Nephron (organoid): ENCODE data around the gene TREX2.
A peak's percentile ranks its signal among the peaks of the same experiment; 100 is the strongest.

ENCODE experiments used
- H3K27ac Mint-ChIP-seq, 3 experiments: 2 replicates each; pipeline ENCODE4 v1.8.0; 2020; ENCODE audit warnings: mixed read lengths in 3 of 3, mild to moderate bottlenecking in 2 of 3, moderate library complexity in 1 of 3
- H3K27me3 Mint-ChIP-seq: 2 replicates; pipeline ENCODE4 v1.8.0; 2021; ENCODE audit warnings: low read depth, mild to moderate bottlenecking, moderate library complexity, mixed read lengths
- H3K36me3 Mint-ChIP-seq: 2 replicates; pipeline ENCODE4 v1.8.0; 2020; ENCODE audit warnings: low read depth, mixed read lengths
- H3K4me1 Mint-ChIP-seq: 2 replicates; pipeline ENCODE4 v1.8.0; 2020; ENCODE audit warnings: mixed read lengths
- H3K4me3 Mint-ChIP-seq, 3 experiments: 2 replicates each; pipeline ENCODE4 v1.8.0; 2020; ENCODE audit warnings: mild to moderate bottlenecking in 3 of 3, mixed read lengths in 3 of 3, moderate library complexity in 2 of 3
- H3K9me3 Mint-ChIP-seq: 2 replicates; pipeline ENCODE4 v1.8.0; 2020; ENCODE audit warnings: mixed read lengths
- CTCF ChIP-seq, 3 experiments: fragments of 200-600 bp; sonication (generic); IDR thresholded peaks; one replicate each; pipeline ENCODE4 v1.5.0; 2021; ENCODE audit warnings: antibody characterized with exemption in 3 of 3; ENCODE audit not compliant: unreplicated experiment in 3 of 3

The TREX2 gene

DNA sequence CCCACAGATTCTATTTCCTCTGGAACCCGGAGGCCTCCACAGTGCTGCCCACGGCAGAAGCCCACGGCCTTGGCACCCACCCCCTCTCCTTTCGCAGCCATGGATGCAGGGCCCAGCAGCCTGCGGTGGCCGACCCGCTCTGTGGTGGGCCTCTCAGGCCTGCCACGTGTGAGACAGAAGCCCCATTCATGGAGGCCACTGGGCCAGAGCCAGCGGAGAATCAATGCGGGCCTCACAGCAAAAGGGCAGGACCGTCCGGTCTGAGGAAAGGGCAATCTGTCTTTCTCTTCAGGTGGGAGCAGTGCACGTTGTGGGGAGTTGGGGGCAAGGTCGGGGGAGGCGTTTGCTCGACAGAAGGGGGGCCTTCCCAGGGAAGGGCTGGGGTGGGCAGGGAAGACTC lies 32.9 kb upstream of the TREX2 start:
- peak overlapping the region in 2 of 3 experiments; percentile 51 to 86 for H3K27ac Mint-ChIP-seq
- no peak overlapping the region for H3K4me3 Mint-ChIP-seq
- peaks cover 11% of the 10 kb centered on the region for H3K4me1 Mint-ChIP-seq
- H3K36me3 Mint-ChIP-seq: no peaks in the 10 kb centered on the region
- H3K27me3 Mint-ChIP-seq: no peaks in the 10 kb centered on the region
- no peak for TF ChIP-seq CTCF (IDR thresholded peaks at IDR 0.05; ENCODE audit: unreplicated experiment in 3 of 3)
- H3K9me3 Mint-ChIP-seq: peaks cover 9% of the 10 kb centered on the region

GRCh38 chrX:153477901-153478300 lies 32.0 kb upstream of the TREX2 start:
- no peaks in the 10 kb centered on the region for H3K27me3 Mint-ChIP-seq
- no peak for TF ChIP-seq CTCF (IDR thresholded peaks at IDR 0.05; ENCODE audit: unreplicated experiment in 3 of 3)

GRCh38 chrX:153477364-153477857 lies 31.6 kb upstream of the TREX2 start:
- TF ChIP-seq CTCF (IDR thresholded peaks at IDR 0.05; ENCODE audit: unreplicated experiment in 3 of 3): no peak
- H3K36me3 Mint-ChIP-seq: no peaks in the 10 kb centered on the region
- H3K4me1 Mint-ChIP-seq: peaks cover 15% of the 10 kb centered on the region
- H3K27ac Mint-ChIP-seq: peak overlapping the region; percentile 69 to 86 (median 86)
- H3K4me3 Mint-ChIP-seq: no peak overlapping the region
- H3K27me3 Mint-ChIP-seq: no peaks in the 10 kb centered on the region
- H3K9me3 Mint-ChIP-seq: peaks cover 12% of the 10 kb centered on the region

More at GRCh38 chrX:153477901-153478300, 32.0 kb upstream of the TREX2 start:
- H3K36me3 Mint-ChIP-seq: no peaks in the 10 kb centered on the region
- H3K27ac Mint-ChIP-seq: peak overlapping the region; percentile 69 to 86 (median 86)
- peaks cover 15% of the 10 kb centered on the region for H3K4me1 Mint-ChIP-seq
- H3K9me3 Mint-ChIP-seq: peaks cover 12% of the 10 kb centered on the region
- no peak overlapping the region for H3K4me3 Mint-ChIP-seq

DNA sequence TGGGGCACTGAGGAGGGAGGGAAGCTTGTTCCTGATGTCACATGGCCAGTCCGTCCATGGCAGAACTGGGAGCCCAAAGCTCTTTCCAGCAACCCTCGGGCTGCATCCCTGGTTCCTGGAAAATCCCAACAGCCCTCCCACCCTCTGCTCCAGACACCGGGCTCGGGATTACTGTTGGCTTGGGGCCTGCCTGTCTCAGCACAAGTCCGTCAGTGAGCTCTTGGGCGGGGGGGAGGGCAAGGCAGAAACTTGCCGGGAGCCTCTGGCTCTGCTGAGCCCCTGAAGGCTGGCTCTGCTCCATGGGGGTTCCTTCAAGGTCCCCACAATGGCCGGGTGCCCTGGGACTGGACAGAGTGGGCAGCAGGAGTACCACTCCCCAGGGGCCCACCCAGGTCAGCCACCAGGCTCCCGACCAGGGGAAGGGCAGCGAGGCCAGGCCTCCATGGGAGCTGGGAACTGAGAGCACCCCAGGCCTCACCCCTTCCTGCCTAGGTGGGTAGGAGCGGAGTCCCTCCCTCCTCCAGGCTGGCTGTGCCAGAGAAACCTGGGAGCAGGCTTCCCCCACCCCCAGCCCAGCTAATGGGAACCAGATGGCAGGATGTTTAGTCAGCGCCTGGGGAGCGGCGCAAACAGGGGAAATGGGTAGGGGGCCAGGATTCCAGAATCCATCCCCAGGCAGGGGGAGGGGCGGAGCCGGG lies 31.0 kb upstream of the TREX2 start:
- peaks cover 19% of the 10 kb centered on the region for H3K4me1 Mint-ChIP-seq
- H3K4me3 Mint-ChIP-seq: no peak overlapping the region
- peak overlapping the region; percentile 86 to 94 (median 88) for H3K27ac Mint-ChIP-seq
- no peaks in the 10 kb centered on the region for H3K36me3 Mint-ChIP-seq
- TF ChIP-seq CTCF (IDR thresholded peaks at IDR 0.05; ENCODE audit: unreplicated experiment in 3 of 3): no peak
- H3K9me3 Mint-ChIP-seq: peaks cover 12% of the 10 kb centered on the region
- H3K27me3 Mint-ChIP-seq: no peaks in the 10 kb centered on the region

- Mint-ChIP-seq H3K4me3 (no peak overlapping the region), H3K36me3 (no peaks in the 10 kb centered on the region), H3K27me3 (no peaks in the 10 kb centered on the region), H3K9me3 (peaks cover 12% of the 10 kb centered on the region), H3K27ac (peak overlapping the region; percentile 82 to 94 (median 88)), H3K4me1 (peaks cover 20% of the 10 kb centered on the region)
- no peak for TF ChIP-seq CTCF (IDR thresholded peaks at IDR 0.05; ENCODE audit: unreplicated experiment in 3 of 3)
These were observed 30.0 kb upstream of the TREX2 start for GRCh38 chrX:153475751-153476281.
